Body of pancreas (tissue), 4 donors: ENCODE data around the gene SLC20A1.

Experiments used
- POLR2A ChIP-seq, 3 donors: fragments of 450-650 bp; IDR thresholded peaks; one replicate each; pipeline ENCODE4 v1.6.1; 2016; ENCODE audit warnings: antibody characterized with exemption in 3 of 3, mild to moderate bottlenecking in 2 of 3
- TF ChIP-seq, protein P1 (sequence below), 7 experiments: fragments of 450-650 bp in 4 of 7; fragments of 200-600 bp in 3 of 7; sonication (generic) in 3 of 7; IDR thresholded peaks; one replicate each; pipeline ENCODE4 v1.5.1; 2016 to 2019; ENCODE audit warnings: antibody characterized with exemption in 7 of 7

DNA sequence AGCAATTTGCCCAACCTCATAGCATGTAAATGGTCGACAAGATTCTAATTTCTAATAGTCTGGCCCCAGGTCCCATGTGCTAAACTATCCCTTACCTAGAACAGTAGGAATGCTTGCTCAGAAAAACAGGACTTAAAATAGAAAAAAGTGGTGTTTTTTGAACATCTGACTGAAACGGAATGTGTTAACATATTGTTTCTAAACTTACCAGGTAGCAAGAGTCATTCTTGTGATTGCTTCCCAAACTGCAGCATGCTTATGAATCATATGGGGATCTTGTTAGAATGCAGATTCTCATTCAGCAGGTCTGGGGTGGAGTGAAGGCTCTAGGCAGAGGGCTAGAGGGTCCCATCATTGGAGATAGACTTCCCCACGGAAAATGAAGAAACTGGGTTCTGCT lies 5.8 kb upstream of the SLC20A1 start:
- TF ChIP-seq, protein P1, sequence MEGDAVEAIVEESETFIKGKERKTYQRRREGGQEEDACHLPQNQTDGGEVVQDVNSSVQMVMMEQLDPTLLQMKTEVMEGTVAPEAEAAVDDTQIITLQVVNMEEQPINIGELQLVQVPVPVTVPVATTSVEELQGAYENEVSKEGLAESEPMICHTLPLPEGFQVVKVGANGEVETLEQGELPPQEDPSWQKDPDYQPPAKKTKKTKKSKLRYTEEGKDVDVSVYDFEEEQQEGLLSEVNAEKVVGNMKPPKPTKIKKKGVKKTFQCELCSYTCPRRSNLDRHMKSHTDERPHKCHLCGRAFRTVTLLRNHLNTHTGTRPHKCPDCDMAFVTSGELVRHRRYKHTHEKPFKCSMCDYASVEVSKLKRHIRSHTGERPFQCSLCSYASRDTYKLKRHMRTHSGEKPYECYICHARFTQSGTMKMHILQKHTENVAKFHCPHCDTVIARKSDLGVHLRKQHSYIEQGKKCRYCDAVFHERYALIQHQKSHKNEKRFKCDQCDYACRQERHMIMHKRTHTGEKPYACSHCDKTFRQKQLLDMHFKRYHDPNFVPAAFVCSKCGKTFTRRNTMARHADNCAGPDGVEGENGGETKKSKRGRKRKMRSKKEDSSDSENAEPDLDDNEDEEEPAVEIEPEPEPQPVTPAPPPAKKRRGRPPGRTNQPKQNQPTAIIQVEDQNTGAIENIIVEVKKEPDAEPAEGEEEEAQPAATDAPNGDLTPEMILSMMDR (IDR thresholded peaks at IDR 0.05): no peak
- no peak for TF ChIP-seq POLR2A (IDR thresholded peaks at IDR 0.05)
